Muscle of back (tissue), 11 donors: ENCODE measurements around the gene MAPK14. TPM values are rescaled to one million over a fixed set of nuclear protein-coding genes. Genes with fewer than 3 reads are reported as not detected.
"Not testable (repeated sequence)": the region's sequence is repeated elsewhere in the genome, so short reads cannot be mapped to it uniquely, and the experiment has no call there.

Source experiments
- DNase-seq, 3 donors: peaks; one replicate each; pipeline versions ENCODE4 v3.0.0 to v3.0.0-alpha.2; 2013
- polyA plus RNA-seq, 10 donors: library from polyadenylated mRNA; unstranded; fragments of 120-200 nt; gene quantifications; one replicate each; pipeline ENCODE4 v1.2.1, GENCODE V29; 2013; ENCODE audit not compliant: insufficient read length in 10 of 10

The MAPK14 gene
- polyA plus RNA-seq, 10 donors, result 27.9 to 40.6 (median 33.8) TPM

GRCh38 chr6:36120979-36121786, 93.6 kb downstream of the MAPK14 start:
- no peak for DNase-seq

- DNase-seq, result no peak
These were observed 94.3 kb downstream of the MAPK14 start for GRCh38 chr6:36121787-36122494.

DNA sequence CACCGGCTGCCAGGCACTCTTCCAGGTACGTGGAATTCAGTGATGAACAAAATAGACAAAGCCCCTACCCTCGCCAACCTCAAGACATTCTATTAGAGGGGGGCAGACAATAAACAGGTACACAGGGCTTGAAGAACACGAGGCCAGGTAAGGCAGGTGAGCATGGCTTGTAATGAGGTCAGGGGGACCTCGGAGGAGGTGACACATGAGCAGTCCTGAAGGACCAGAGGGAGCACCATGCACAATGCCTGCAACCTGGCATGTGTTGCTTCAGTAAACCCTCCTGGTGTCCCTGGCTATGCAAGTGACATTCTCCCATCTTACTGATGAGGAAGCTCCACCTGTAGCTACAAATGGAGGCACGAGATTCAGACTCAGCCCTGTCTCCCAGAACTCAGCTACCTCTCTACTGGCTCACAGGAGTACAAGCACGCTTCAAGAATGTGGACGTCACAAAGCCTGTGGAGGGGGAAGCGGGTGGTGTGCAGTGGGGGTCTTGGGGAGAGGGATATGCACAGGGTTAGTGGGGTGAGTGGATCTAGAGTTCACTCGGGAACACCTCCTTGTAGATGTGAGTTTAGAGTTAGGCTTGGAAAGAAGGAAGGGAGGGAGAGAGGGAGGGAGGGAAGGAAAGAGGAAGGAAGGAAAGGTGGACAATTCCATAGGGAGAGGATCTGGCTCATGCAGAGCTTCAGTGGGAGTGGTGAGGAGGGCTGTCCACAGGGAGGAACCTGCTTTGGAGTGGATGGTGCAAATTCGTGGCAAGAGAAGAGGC, 95.1 kb downstream of the MAPK14 start:
- DNase-seq, result no peak

GRCh38 chr6:36123270-36124139, 95.9 kb downstream of the MAPK14 start:
- DNase-seq, result peak; percentile 67 to 77 (median 74)

GRCh38 chr6:36124346-36124745, 96.7 kb downstream of the MAPK14 start:
- not testable (repeated sequence) for DNase-seq

DNA sequence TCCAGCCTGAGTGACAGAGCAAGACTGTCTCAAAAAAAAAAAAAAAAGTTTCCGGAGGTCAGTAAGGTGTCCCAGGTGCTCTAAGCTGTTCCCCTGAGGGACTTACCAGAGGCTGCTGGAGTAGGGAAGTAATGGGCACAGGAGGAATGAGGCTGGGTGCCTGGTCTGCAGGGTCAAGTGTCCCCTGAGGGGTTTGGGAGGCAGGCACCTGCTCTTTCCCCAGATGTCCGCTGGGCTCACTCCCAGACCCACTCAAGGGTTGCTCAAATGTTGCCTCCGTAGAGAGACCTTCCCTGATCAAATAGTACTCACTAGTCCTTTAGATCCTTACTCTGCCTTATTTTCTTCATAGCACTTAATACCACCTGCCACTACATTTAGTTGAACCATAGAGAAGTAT, 97.3 kb downstream of the MAPK14 start:
- no peak for DNase-seq

- no peak for DNase-seq
These were observed 98.0 kb downstream of the MAPK14 start for GRCh38 chr6:36125575-36125974.

- DNase-seq, result no peak
These were observed 98.5 kb downstream of the MAPK14 start for GRCh38 chr6:36126121-36126520.

DNA sequence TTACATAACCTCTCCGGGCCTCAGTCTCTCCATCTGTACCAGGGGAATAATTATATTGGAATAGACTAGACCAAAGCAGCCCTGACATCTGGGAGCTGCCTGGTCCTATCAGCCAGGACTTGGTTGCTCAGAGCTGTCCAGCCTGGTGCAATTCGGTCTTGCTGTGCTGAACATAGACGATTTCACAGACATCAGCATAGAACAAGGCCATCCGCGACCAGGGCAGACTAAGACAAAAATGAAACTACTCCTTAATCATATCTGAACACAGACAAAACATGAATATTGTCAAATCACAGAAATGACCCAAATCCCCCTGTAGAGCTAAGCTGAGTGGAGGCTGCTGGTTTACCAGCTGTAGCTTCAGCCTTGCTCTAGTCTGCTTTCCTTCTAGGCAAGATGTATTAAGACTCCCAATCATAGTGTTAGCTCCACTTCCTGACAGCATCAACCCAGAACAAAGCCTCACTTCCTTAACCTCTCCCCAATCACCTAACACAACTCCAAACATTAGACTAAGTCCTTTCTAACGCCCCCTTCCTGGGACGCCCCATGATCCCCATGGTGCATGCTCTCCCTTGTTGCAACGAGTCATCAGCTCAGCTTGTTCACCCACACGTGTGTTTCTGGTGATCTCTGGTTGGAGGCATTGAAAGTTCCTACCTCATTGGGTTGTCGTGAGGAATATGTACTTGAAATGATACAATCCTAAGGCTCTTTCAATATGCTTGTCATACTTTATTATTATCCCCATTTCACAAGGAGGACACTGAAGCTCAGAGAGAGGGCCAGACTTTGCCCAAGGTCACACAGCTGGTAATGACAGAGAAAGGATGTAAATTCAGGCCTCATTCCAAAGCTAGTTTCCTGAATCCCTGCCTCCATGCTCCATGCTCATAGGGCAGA, 99.2 kb downstream of the MAPK14 start:
- no peak for DNase-seq

GRCh38 chr6:36127462-36128016, 99.9 kb downstream of the MAPK14 start:
- no peak for DNase-seq

DNA sequence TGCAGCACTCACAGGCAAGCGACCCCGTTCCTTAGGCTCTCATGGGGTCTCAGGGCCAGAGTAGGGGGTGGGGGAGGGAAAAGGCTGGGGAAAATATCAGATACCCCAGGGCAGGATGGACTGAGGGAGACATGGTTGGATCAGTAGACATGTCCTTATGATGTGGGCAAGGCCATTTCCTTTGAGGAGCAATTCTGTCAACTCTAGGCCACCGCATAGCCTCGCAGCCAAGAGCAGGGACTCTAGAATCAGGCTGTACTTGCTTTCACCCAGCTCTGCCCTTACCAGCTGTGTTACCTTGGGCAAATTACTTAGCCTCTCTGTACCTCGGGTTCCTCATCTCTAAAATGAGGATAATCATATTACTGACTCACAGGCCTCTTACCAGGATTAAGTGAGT, 100.5 kb downstream of the MAPK14 start:
- no peak for DNase-seq

GRCh38 chr6:36128793-36129192, 101.2 kb downstream of the MAPK14 start:
- DNase-seq, result no peak

DNA sequence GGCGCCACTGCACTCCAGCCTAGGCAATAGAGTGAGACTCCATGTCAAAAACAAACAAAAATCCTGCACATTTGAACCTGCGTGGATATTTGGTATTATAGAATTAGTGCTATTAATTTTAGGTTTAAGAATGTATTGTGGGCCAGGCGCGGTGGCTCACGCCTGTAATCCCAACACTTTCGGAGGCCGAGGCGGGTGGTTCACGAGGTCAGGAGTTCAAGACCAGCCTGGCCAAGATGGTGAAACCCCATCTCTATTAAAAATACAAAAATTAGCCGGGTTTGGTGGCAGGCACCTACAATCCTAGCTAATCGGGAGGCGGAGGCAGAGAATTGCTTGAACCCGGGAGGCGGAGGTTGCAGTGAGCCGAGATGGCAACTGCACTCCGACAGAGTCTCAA, 101.7 kb downstream of the MAPK14 start:
- not testable (repeated sequence) for DNase-seq

DNA sequence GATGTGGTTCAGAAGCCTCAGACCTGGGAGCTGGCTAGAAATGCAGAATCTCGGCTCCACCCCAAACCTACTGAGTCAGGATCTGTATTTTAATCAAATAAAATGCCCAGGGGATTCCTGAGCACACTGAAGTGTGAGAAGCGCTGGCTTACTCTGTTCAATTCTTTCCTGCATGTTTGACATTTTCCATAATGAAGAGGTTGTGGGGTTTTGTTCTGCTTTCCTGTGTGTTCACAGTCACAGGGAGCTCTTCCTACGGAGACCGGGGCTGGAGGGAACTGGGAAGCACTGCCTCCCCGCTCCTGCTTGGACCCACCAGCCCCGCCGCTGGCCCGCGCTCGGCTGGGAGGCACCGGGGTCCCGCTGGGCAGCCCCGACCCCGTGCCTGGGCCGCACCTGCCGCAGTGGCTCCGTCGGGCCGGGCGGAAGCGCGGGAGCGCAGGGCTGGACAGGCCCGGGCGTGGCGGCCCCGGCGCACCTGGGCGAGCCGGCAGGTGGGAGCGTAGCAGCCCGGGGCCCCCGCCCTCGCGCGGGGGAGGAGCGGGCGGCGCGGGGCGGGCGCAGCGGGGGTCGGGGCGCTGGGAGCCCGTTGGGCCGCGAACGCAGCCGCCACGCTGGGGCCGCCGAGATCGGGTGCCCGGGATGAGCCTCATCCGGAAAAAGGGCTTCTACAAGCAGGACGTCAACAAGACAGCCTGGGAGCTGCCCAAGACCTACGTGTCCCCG, 102.5 kb downstream of the MAPK14 start, which contains the start of gene MAPK13:
Gene MAPK13 (plus strand): TSS at position 573 of the 726 bp plus-strand sequence. CDS start 70 bp downstream, at position 643.
- DNase-seq, result no peak

GRCh38 chr6:36130667-36131510, 103.3 kb downstream of the MAPK14 start:
- peak in 1 of 3 donors; percentile 30 for DNase-seq

DNA sequence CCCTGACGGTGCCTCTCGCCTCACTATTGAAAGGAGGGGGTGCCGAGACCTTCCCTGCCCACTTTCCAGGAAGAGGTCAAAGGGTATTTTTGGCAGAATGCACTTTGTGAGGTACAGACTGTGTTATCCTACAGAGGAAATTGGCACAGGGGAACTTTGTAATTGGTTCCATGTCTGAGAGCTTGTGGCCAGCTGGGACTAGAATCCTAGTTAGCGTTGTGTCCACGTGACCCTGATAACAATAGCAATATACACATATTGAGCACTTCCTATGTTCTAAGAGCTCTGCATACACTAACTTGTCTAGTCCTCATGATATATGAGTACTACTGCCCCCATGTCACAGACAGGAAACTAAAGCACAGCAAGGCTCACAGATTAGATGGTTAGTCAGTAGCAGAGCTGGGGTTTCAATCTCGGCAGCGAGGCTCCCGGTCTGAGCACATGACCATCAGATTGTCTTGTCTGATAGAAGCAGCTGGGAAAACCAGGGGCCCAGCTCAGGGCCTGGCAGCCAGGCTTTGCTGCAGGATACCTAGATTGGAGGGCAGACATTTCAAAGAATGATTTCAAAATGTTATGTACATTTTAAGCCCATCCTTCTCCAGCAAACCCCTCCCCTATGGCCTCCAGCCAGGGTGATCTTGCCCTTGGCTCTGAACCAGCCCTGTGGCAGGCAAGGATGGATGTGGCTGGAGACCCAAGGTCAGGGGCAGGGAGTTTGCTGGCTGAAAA, 104.1 kb downstream of the MAPK14 start:
- peak in 1 of 3 donors; percentile 72 for DNase-seq

GRCh38 chr6:36132246-36132895, 104.8 kb downstream of the MAPK14 start:
- no peak for DNase-seq
